Stomach (tissue), 9 donors: ENCODE results near the gene KRTAP12-4. TPM values are rescaled to one million over a fixed set of nuclear protein-coding genes. Genes with fewer than 3 reads are reported as not detected.

Experiments used
- DNase-seq, 2 donors: peaks; one replicate each; pipeline versions ENCODE4 v3.0.0 to v3.0.0-alpha.2; 2013 to 2019
- H3K27ac ChIP-seq, 5 donors: fragments of 200-600 bp in 4 of 5; sonication (generic) in 4 of 5; one replicate each; pipeline ENCODE4 v1.5.1; 2013 to 2019; ENCODE audit warnings: mild to moderate bottlenecking in 1 of 5, moderate library complexity in 1 of 5
- H3K27me3 ChIP-seq, 3 donors: fragments of 200-600 bp; sonication (generic); one replicate each; pipeline ENCODE4 v1.5.1; 2017 to 2019; ENCODE audit warnings: mixed run types in 1 of 3
- H3K36me3 ChIP-seq, 4 donors: fragments of 200-600 bp; sonication (generic); 1 replicate in 3 of 4; 2 replicates in 1 of 4; pipeline ENCODE4 v1.5.1; 2016 to 2019
- H3K4me1 ChIP-seq, 4 donors: fragments of 200-600 bp; sonication (generic); one replicate each; pipeline ENCODE4 v1.5.1; 2016 to 2019
- H3K4me3 ChIP-seq, 4 donors: fragments of 200-600 bp; sonication (generic) in 3 of 4; one replicate each; pipeline ENCODE4 v1.5.1; 2016 to 2019; ENCODE audit warnings: mild to moderate bottlenecking in 1 of 4
- H3K9me3 ChIP-seq, 4 donors: fragments of 200-600 bp; sonication (generic); one replicate each; pipeline ENCODE4 v1.5.1; 2016 to 2019
- EP300 ChIP-seq: sonication (generic); formaldehyde crosslinking; IDR thresholded peaks from one replicate; pipeline ENCODE4 v1.6.1; 2017; ENCODE audit warnings: antibody characterized with exemption
- POLR2A ChIP-seq, 4 donors: fragments of 450-650 bp; IDR thresholded peaks; one replicate each; pipeline ENCODE4 v1.6.1; 2016; ENCODE audit warnings: antibody characterized with exemption in 4 of 4, control low read depth in 2 of 4, mild to moderate bottlenecking in 1 of 4, moderate library complexity in 1 of 4
- POLR2AphosphoS5 ChIP-seq, 3 donors: sonication (generic); formaldehyde crosslinking; IDR thresholded peaks; one replicate each; pipeline ENCODE4 v1.6.1; 2016; ENCODE audit warnings: antibody characterized with exemption in 3 of 3
- WGBS, 5 donors: extraction: QIAGEN DNeasy Blood & Tissue Kit in 3 of 5; methylation state at CpG; one replicate each; pipeline versions ENCODE4 v1.1.5 to v1.1.7; 2013 to 2018; 5-methylcytosine and 5-hydroxymethylcytosine counted together
- intact Hi-C: fragments of 100-400 bp; cut with DNase I; formaldehyde crosslinking; loops from one replicate; pipeline ENCODE4 v1.15.1; 2023; ENCODE audit warnings: low total_unique reads
- polyA plus RNA-seq, 3 donors: library from polyadenylated mRNA; stranded (reverse); fragments of 200-250 nt; gene quantifications; one replicate each; pipeline ENCODE4 v1.2.3, GENCODE V29; 2013
- total RNA-seq, 5 donors: library from RNA; depleted of rRNA; stranded (reverse); fragments of >200 nt; gene quantifications; one replicate each; pipeline versions ENCODE4 v1.1.0 to v1.2.3, GENCODE V29; 2014 to 2016
- TF ChIP-seq, protein P1 (sequence below), 7 experiments: fragments of 450-650 bp in 4 of 7; fragments of 200-600 bp in 3 of 7; sonication (generic) in 3 of 7; IDR thresholded peaks; one replicate each; pipeline ENCODE4 v1.5.1; 2016 to 2019; ENCODE audit warnings: antibody characterized with exemption in 7 of 7, control low read depth in 2 of 7, mild to moderate bottlenecking in 1 of 7
- donor health status: healthy with polysubstance abuse.
- donor health status: Bipolar disorder and iron deficiency.
- donor health status: healthy.

The KRTAP12-4 gene
- total and polyA plus RNA-seq, 8 donors: not detected

DNA sequence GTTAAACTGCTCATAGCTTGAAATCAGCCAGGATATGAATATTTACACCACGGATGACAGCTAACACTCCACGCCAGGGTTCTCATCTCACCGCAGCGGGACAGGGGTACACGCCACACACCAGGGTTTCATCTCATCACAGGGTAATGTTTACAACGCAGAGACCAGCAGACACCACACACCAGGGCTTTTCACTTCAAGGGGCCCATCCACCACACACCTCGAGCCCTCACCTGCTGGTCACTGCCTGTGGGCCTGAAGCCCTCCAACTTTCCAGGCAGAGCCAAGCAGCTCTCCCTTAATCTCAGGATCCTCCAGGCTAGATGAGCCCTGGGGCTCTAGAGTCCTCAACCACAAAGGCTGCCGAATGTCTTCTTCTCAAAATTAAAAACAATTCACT, 41.2 kb upstream of the KRTAP12-4 start:
- intact Hi-C loops: no loop called here
- no peaks in the 10 kb centered on the region for H3K36me3 ChIP-seq
- H3K27ac ChIP-seq: no peak overlapping the region
- no peak for DNase-seq
- peaks cover 9 to 55% (median 36%) of the 10 kb centered on the region in 3 donors for H3K27me3 ChIP-seq
- peaks cover 3 to 24% (median 20%) of the 10 kb centered on the region in 4 donors for H3K9me3 ChIP-seq
- no peak overlapping the region for H3K4me3 ChIP-seq
- TF ChIP-seq, protein P1, sequence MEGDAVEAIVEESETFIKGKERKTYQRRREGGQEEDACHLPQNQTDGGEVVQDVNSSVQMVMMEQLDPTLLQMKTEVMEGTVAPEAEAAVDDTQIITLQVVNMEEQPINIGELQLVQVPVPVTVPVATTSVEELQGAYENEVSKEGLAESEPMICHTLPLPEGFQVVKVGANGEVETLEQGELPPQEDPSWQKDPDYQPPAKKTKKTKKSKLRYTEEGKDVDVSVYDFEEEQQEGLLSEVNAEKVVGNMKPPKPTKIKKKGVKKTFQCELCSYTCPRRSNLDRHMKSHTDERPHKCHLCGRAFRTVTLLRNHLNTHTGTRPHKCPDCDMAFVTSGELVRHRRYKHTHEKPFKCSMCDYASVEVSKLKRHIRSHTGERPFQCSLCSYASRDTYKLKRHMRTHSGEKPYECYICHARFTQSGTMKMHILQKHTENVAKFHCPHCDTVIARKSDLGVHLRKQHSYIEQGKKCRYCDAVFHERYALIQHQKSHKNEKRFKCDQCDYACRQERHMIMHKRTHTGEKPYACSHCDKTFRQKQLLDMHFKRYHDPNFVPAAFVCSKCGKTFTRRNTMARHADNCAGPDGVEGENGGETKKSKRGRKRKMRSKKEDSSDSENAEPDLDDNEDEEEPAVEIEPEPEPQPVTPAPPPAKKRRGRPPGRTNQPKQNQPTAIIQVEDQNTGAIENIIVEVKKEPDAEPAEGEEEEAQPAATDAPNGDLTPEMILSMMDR (IDR thresholded peaks at IDR 0.05): no peak
- TF ChIP-seq POLR2AphosphoS5 (IDR thresholded peaks at IDR 0.05) (no peak), POLR2A (IDR thresholded peaks at IDR 0.05) (no peak), EP300 (no peak)
- no peaks in the 10 kb centered on the region for H3K4me1 ChIP-seq
- WGBS, 5 donors: 75 to 86% (median 78%) methylated on average over 8 of the region's 8 CpGs

DNA sequence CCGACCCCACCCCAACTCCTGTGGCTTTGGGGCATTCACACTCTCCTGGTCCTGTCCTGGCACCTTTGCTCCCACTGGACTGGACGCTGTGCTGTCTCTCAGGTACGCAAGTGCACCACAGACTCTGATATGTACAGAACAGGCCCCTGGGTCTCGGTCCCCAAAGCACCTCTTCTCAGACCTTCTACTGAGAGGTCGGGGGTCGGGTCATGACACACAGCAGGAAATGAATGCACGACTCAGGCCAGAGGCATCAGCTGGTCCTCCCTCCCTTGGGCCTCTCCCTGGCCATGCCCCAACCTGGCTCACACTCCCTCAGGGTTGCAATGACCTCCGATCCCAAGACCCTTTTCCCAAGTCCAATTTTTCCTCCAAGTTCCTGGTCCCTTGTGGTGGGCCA, 40.7 kb upstream of the KRTAP12-4 start:
- Histone ChIP-seq H3K27me3 (peaks cover 9 to 51% (median 33%) of the 10 kb centered on the region in 3 donors), H3K36me3 (no peaks in the 10 kb centered on the region), H3K27ac (no peak overlapping the region), H3K9me3 (peaks cover 3 to 24% (median 20%) of the 10 kb centered on the region in 4 donors), H3K4me1 (no peaks in the 10 kb centered on the region), H3K4me3 (no peak overlapping the region)
- WGBS, 5 donors: 59 to 68% (median 63%) methylated on average over 8 of the region's 8 CpGs
- intact Hi-C loops: no loop called here
- no peak for DNase-seq
- TF ChIP-seq EP300 (no peak), POLR2A (IDR thresholded peaks at IDR 0.05) (no peak), POLR2AphosphoS5 (IDR thresholded peaks at IDR 0.05) (no peak)
- TF ChIP-seq, protein P1 (IDR thresholded peaks at IDR 0.05): no peak

DNA sequence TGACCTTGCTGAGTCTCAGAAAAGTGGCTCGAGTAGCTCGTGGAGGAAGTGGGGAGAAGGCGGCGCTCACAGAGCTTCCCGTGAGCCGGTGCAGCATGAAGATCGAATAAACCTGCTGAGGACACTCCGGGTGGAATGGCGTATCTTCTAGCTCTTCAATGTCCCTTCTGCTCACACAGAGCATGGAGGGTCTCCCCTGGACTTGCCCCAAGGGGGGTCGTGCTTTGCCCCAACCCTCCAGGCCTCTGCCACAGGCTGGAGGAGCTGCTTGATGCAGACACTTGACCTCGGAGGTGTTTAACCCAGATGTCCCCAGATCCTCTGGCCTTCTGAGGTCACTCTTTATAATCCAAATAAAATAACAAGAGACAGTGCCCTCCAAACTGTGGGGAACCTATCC, 40.3 kb upstream of the KRTAP12-4 start:
- 57 to 69% (median 64%) methylated on average over 11 of the region's 11 CpGs for WGBS, 5 donors
- DNase-seq: no peak
- intact Hi-C loops: no loop called here
- no peaks in the 10 kb centered on the region for H3K4me1 ChIP-seq
- H3K27me3 ChIP-seq: peaks cover 9 to 47% (median 28%) of the 10 kb centered on the region in 3 donors
- no peak overlapping the region for H3K4me3 ChIP-seq
- no peaks in the 10 kb centered on the region for H3K36me3 ChIP-seq
- no peak overlapping the region for H3K27ac ChIP-seq
- H3K9me3 ChIP-seq: peaks cover 3 to 24% (median 20%) of the 10 kb centered on the region in 4 donors
- TF ChIP-seq, protein P1 (IDR thresholded peaks at IDR 0.05): no peak
- TF ChIP-seq POLR2AphosphoS5 (IDR thresholded peaks at IDR 0.05) (no peak), EP300 (no peak), POLR2A (IDR thresholded peaks at IDR 0.05) (no peak)

DNA sequence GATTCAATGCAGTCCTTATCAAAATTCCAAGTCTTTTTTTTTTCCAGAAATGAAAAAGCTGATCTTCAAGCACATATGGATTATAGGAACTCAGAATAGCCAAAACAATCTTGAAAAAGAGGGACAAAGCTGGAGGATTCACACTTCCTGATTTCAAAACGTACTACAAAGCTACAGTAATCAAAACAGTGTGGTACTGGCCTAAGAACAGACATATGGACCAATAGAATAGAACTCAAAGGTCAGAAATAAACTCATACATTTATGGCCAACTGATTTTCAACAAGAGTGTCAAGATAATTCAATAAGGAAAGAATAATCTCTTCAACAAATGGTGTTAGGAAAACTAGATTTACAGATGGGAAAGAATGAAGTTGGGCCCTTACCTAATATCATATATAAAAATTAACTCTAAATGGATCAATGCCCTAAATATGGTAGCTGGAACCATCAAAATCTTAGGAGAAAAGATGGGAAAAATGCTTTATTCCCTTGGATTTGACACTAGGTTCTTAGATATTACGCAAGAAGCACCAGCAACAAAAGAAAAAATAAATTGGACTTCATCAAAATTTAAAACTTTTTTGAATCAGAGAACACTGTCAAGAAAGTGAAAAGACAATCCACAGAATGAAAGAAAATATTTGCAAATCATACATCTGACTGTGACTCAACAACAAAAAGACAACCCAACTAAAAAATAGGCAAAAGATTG, 38.5 kb upstream of the KRTAP12-4 start:
- Histone ChIP-seq H3K36me3 (no peaks in the 10 kb centered on the region), H3K9me3 (peaks cover 3 to 24% (median 20%) of the 10 kb centered on the region in 4 donors), H3K27ac (no peak overlapping the region), H3K27me3 (peaks cover 6 to 40% (median 21%) of the 10 kb centered on the region in 3 donors), H3K4me3 (no peak overlapping the region), H3K4me1 (no peaks in the 10 kb centered on the region)
- WGBS, 5 donors: 49 to 58% (median 50%) methylated on average over 2 of the region's 2 CpGs
- TF ChIP-seq POLR2A (IDR thresholded peaks at IDR 0.05): no peak
- TF ChIP-seq, protein P1 (IDR thresholded peaks at IDR 0.05): no peak
- no peak for TF ChIP-seq EP300
- TF ChIP-seq POLR2AphosphoS5 (IDR thresholded peaks at IDR 0.05): no peak
- intact Hi-C loops: no loop called here
- no peak for DNase-seq
